HG02763 (cell line): ENCODE data around the gene HOGA1.
"Not testable (repeated sequence)": the region's sequence is repeated elsewhere in the genome, so short reads cannot be mapped to it uniquely, and the experiment has no call there.

Experiments
- ATAC-seq: cut with Tn5 transposase; IDR thresholded peaks from one replicate; pipeline ENCODE4 v1.9.1; 2021; ENCODE audit warnings: mild to moderate bottlenecking, moderate library complexity; ENCODE audit not compliant: unreplicated experiment

The HOGA1 gene

GRCh38 chr10:97554336-97554735, 29.9 kb upstream of the HOGA1 start:
- not testable (repeated sequence) for ATAC-seq

- ATAC-seq = not testable (repeated sequence)
These were observed 28.6 kb upstream of the HOGA1 start for GRCh38 chr10:97555541-97555940.

- not testable (repeated sequence) for ATAC-seq
These were observed 23.3 kb upstream of the HOGA1 start for GRCh38 chr10:97560731-97561381.

GRCh38 chr10:97561386-97562077, 22.7 kb upstream of the HOGA1 start:
- ATAC-seq = not testable (repeated sequence)

GRCh38 chr10:97562329-97562728, 21.9 kb upstream of the HOGA1 start:
- ATAC-seq = not testable (repeated sequence)

- no peak for ATAC-seq
These were observed 20.9 kb upstream of the HOGA1 start for GRCh38 chr10:97563337-97563736.

- ATAC-seq = no peak
These were observed 19.4 kb upstream of the HOGA1 start for GRCh38 chr10:97564776-97565175.

- no peak for ATAC-seq
These were observed 17.7 kb upstream of the HOGA1 start for GRCh38 chr10:97566336-97566996.

GRCh38 chr10:97567891-97568290, 16.3 kb upstream of the HOGA1 start:
- no peak for ATAC-seq

- ATAC-seq = no peak
These were observed 13.9 kb upstream of the HOGA1 start for GRCh38 chr10:97570146-97570788.

GRCh38 chr10:97570789-97571471, 13.3 kb upstream of the HOGA1 start:
- no peak for ATAC-seq

GRCh38 chr10:97571622-97572021, 12.6 kb upstream of the HOGA1 start:
- ATAC-seq = no peak

GRCh38 chr10:97572214-97572989, 11.8 kb upstream of the HOGA1 start, which contains the start of gene ANKRD2:
Gene ANKRD2, plus strand, starts transcription at chr10:97572779. Its CDS starts 10 bp downstream, at chr10:97572789.
- peak; percentile 59 for ATAC-seq

GRCh38 chr10:97573021-97573420, 11.2 kb upstream of the HOGA1 start:
- no peak for ATAC-seq

GRCh38 chr10:97573672-97574071, 10.5 kb upstream of the HOGA1 start:
- ATAC-seq = no peak

GRCh38 chr10:97574374-97575126, 9.6 kb upstream of the HOGA1 start:
- ATAC-seq = no peak

GRCh38 chr10:97575127-97575668, 9.0 kb upstream of the HOGA1 start:
- no peak for ATAC-seq

- ATAC-seq = not testable (repeated sequence)
These were observed 7.7 kb upstream of the HOGA1 start for GRCh38 chr10:97576487-97576886.

GRCh38 chr10:97577701-97578100, 6.5 kb upstream of the HOGA1 start:
- ATAC-seq = no peak
